Activated naive CD8-positive, alpha-beta T cell treated with anti-CD3 and anti-CD28 coated beads, Interleukin-2, amount 10 ng/mL, durations not matched to agents 7 days and 5 days (primary cell): ENCODE measurements around the gene KRTAP2-4. TPM values are rescaled to one million over a fixed set of nuclear protein-coding genes. Genes with fewer than 3 reads are reported as not detected.
"Not testable (repeated sequence)": the region's sequence is repeated elsewhere in the genome, so short reads cannot be mapped to it uniquely, and the experiment has no call there.

Experiments used
- ATAC-seq: fragments of 150-1000 bp; cut with Tn5 transposase; one replicate; pipeline ENCODE4 v1.10.0; 2021; ENCODE audit warnings: low read depth, moderate library complexity
- POLR2A ChIA-PET: fragments of 350-600 bp; sonication (Branson Sonifier 250); formaldehyde crosslinking; loops from one replicate; lab custom pipeline; 2021; ENCODE audit warnings: antibody characterized with exemption; lab: Charles Lee
- DNase-seq: peaks from one replicate; pipeline ENCODE4 v3.0.0; 2021
- H3K27ac Mint-ChIP-seq: one replicate; pipeline ENCODE4 v1.8.0; 2022; ENCODE audit warnings: mild to moderate bottlenecking, mixed read lengths
- H3K27me3 Mint-ChIP-seq: one replicate; pipeline ENCODE4 v1.8.0; 2022; ENCODE audit warnings: mild to moderate bottlenecking, moderate library complexity, mixed read lengths
- H3K36me3 Mint-ChIP-seq: one replicate; pipeline ENCODE4 v1.8.0; 2021; ENCODE audit warnings: mild to moderate bottlenecking, mixed read lengths
- H3K4me1 Mint-ChIP-seq: one replicate; pipeline ENCODE4 v1.8.0; 2021; ENCODE audit warnings: mixed read lengths
- H3K4me3 Mint-ChIP-seq: one replicate; pipeline ENCODE4 v1.8.0; 2022; ENCODE audit warnings: mild to moderate bottlenecking, moderate library complexity, mixed read lengths
- H3K9me3 Mint-ChIP-seq: one replicate; pipeline ENCODE4 v1.8.0; 2021; ENCODE audit warnings: mixed read lengths
- total RNA-seq, 2 experiments: library from RNA; stranded (reverse); gene quantifications; one replicate each; pipeline ENCODE4 v1.2.3, GENCODE V29; 2021

Gene KRTAP2-4, protein sequence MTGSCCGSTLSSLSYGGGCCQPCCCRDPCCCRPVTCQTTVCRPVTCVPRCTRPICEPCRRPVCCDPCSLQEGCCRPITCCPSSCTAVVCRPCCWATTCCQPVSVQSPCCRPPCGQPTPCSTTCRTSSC
- total RNA-seq: not detected

DNA sequence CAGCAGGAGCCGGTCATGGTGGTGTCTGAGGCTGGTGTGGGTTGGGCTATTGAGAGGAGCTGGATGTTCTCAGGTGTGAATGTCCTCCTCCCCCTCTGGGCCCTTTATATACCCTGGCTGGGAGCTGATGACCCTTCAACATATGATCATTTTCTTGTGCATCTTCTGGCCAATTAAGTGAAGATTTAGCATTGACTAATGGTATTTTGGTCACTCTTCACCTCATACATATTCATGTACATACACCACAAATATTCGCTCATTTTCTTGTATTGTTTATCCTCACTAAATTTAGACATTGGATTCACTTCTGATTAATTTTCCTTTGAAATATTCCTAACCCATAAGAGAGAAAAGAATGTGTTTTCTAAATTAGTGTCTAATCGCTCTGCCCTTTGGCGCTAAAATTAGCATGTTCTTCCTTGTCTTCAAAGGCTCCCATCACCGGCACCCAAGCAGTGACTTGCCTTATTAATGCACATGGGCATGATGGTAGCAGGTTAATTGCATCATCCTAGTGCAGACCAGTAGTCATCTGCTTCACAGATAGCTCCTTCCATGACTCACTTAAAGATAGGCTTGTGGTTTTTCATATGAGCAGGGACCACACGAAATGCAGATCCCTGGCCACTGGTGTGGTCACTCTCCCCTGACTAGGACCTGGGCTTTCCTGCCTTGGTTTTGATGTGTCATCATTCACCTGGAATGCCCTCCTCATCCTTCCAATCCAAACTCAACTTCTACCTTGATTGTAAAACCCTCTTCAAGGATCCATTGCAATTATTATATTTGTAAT lies at the start of gene KRTAP2-4:
Gene KRTAP2-4, minus strand, starts transcription at position 51 of the 796 bp plus-strand sequence. Its CDS starts 34 bp downstream, at position 17.
- Mint-ChIP-seq H3K36me3 (no peaks in the 10 kb centered on the region), H3K4me3 (no peak within 1 kb of the TSS), H3K4me1 (peaks cover 5% of the 10 kb centered on the region), H3K27me3 (peaks cover 4% of the 10 kb centered on the region), H3K9me3 (no peaks in the 10 kb centered on the region), H3K27ac (no peak within 1 kb of the TSS)
- ATAC-seq: no peak
- no peak for DNase-seq
- POLR2A ChIA-PET: no interaction called here

DNA sequence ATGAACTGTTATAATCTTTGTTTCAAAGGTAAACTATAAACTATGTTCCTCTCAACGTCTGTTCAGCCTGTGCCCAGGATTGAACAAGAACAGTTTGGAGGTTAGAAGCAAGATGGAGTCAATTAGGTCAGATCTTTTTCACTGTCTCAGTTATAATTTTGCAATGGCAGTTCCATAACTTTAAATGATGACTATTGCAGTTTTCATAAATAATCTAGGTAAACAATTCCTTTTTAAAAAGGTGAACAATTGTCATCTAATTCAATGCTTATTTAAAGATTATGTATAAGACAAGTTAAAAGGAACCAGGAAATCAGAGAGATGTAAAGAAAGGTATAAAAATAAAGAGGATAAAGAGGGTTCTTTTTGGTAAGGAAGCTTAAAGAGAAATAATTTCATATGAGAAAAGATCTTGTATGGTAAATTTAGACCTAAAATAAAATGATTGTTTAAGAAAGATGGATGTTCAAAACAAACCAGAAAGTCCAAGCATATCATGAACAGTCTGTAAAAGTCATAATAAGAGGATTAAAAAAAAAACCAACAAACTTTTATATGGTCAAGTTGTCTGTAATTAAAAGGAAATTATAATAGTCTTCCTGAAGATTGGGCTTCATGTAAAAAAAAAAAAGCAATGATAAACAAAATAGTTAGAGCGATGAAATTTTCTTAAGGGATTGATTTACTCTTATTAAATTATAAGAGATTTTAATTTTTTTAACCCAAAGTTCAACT lies 45.6 kb upstream of the KRTAP2-4 start:
- H3K27ac Mint-ChIP-seq: no peak overlapping the region
- H3K4me1 Mint-ChIP-seq: peaks cover 9% of the 10 kb centered on the region
- no peak overlapping the region for H3K4me3 Mint-ChIP-seq
- ATAC-seq (no peak), DNase-seq (no peak)
- POLR2A ChIA-PET: no interaction called here
- H3K36me3 Mint-ChIP-seq: no peaks in the 10 kb centered on the region
- peaks cover 4% of the 10 kb centered on the region for H3K27me3 Mint-ChIP-seq
- peaks cover 5% of the 10 kb centered on the region for H3K9me3 Mint-ChIP-seq

DNA sequence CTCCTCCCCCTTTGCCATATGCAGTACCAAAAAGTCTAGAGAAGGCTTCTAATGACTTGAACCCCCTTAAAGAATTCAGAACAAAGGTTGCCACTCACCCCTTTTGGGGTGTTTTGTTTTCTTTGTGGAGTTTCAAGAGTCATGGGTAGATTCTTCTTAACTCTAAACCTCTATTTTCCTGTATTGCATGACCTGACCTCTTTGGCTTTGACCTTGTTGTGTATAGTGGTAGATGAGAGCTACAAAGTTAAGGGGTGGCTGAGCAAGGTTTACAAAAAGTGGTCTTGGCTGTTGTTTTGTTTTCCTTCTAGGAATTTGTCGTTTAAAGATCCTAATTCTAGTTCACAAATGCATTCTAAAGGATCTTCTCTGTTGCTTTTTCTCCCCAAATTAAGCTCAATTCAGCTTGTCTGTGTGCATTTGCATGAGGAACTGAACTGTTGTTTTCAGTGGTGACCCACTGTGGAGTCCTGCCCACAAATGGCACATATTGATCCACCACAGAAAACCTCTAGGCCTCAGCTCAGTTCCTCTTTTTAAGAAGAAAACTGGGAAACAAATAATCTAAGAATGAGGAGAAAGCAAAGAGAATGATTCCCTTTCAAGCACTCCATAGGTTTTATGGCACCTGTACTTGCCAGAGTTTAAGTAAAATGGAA lies 43.2 kb upstream of the KRTAP2-4 start:
- not testable (repeated sequence) for H3K36me3 Mint-ChIP-seq, H3K27me3 Mint-ChIP-seq, H3K4me3 Mint-ChIP-seq

DNA sequence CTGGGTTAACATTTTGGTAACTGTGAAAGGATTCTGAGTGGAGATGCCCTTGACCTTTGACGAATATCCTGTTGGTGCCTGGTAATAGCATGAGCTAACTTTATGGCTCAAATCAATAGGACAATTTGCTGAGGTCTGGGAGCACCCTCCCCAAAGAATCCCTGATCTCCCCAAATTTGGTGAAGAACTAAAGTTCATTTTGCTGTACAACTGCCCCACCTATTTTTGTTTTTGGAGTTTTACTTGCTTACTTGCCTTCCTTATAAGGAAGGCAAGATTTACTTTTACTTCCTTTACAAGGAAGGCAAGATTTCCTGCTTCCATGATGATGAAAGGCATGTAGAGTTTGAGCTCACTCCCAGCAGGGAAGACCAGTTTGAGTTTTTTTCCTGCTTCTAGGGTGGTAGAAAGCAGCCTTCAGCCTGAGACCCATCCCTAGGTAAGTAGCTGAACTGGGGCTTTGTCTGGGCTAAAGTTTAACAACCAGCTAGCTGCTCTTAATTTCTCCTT lies 42.3 kb upstream of the KRTAP2-4 start:
- POLR2A ChIA-PET: no interaction called here
- no peak for ATAC-seq
- H3K4me3 Mint-ChIP-seq: no peak overlapping the region

More for the DNA sequence above, 43.2 kb upstream of the KRTAP2-4 start:
- H3K9me3 Mint-ChIP-seq, ATAC-seq, POLR2A ChIA-PET, H3K27ac Mint-ChIP-seq, DNase-seq, H3K4me1 Mint-ChIP-seq: not testable (repeated sequence)

DNA sequence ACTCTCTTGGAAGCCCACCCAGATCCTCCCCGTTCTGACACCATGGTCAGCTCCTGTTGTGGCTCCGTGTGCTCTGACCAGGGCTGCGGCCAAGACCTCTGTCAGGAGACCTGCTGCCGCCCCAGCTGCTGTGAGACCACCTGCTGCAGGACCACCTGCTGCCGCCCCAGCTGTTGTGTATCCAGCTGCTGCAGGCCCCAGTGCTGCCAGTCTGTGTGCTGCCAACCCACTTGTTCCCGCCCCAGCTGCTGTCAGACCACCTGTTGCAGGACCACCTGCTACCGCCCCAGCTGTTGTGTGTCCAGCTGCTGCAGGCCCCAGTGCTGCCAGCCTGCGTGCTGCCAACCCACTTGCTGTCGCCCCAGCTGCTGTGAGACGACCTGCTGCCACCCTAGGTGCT lies 39.7 kb upstream of the KRTAP2-4 start, which contains the start of gene KRTAP4-9:
Gene KRTAP4-9, plus strand, starts transcription at position 43 of the 400 bp plus-strand sequence. Its CDS starts 0 bp downstream, at position 43.
- ATAC-seq, H3K36me3 Mint-ChIP-seq, H3K27me3 Mint-ChIP-seq, H3K27ac Mint-ChIP-seq, DNase-seq, H3K4me3 Mint-ChIP-seq, H3K4me1 Mint-ChIP-seq, POLR2A ChIA-PET, H3K9me3 Mint-ChIP-seq: not testable (repeated sequence)

More for the DNA sequence above, 42.3 kb upstream of the KRTAP2-4 start:
- H3K36me3 Mint-ChIP-seq: no peaks in the 10 kb centered on the region
- no peak overlapping the region for H3K27ac Mint-ChIP-seq
- H3K27me3 Mint-ChIP-seq: peaks cover 2% of the 10 kb centered on the region
- H3K4me1 Mint-ChIP-seq: peaks cover 9% of the 10 kb centered on the region
- DNase-seq: no peak
- peaks cover 5% of the 10 kb centered on the region for H3K9me3 Mint-ChIP-seq

DNA sequence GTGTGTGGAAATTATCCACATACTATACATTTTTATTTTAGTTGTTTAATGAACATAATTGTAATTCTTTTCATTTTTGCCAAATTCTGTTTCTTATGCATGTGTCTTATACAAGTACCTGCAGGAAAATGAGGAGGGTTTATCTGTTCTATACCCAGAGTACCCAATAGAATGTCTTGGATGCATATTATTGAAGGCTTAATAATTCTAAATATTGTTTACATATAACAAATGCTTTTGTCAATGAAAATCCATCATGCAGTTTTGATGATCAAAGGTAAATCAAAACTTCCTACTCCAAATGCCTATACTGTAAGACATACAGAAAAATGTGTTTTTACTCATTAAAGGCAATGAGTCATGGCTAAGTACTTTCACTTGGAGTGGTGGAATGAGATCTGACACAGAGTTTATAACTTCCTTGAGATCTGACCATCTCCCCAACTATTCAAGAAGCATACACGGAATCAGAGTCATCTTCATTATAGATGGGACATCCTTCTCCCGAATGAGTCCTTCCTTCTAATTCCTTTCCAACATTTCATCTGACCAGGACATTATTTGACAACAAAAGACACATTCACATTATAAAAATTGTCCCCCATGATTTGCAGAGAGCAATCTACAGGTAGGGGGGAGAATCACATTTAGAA lies 38.8 kb upstream of the KRTAP2-4 start:
- H3K9me3 Mint-ChIP-seq, H3K4me3 Mint-ChIP-seq, H3K27me3 Mint-ChIP-seq, POLR2A ChIA-PET, H3K36me3 Mint-ChIP-seq, DNase-seq, ATAC-seq, H3K27ac Mint-ChIP-seq: not testable (repeated sequence)
- H3K4me1 Mint-ChIP-seq: peaks cover 11% of the 10 kb centered on the region

DNA sequence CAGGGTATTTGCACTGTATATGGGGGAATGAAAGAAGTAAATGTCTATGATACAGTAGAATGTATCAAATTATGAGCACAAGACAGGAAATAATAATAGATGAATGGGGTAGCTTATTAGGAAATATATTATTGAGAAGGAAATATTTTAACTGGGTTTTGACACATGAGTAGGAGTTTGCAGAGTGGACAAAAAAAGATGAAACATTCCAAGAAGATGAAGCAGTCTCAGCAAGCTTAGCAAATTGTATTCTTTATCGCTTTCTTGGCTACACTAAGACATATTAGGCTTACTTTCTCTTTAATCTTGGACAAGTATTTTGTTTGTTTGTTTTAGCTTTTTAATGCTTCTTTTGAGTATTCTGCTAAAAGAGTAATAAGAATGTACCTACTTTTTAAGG lies 38.2 kb upstream of the KRTAP2-4 start:
- POLR2A ChIA-PET: no interaction called here
- Mint-ChIP-seq H3K27me3 (peaks cover 2% of the 10 kb centered on the region), H3K4me3 (no peak overlapping the region), H3K27ac (no peak overlapping the region), H3K4me1 (peaks cover 10% of the 10 kb centered on the region), H3K9me3 (peaks cover 5% of the 10 kb centered on the region), H3K36me3 (no peaks in the 10 kb centered on the region)
- DNase-seq (no peak), ATAC-seq (no peak)

DNA sequence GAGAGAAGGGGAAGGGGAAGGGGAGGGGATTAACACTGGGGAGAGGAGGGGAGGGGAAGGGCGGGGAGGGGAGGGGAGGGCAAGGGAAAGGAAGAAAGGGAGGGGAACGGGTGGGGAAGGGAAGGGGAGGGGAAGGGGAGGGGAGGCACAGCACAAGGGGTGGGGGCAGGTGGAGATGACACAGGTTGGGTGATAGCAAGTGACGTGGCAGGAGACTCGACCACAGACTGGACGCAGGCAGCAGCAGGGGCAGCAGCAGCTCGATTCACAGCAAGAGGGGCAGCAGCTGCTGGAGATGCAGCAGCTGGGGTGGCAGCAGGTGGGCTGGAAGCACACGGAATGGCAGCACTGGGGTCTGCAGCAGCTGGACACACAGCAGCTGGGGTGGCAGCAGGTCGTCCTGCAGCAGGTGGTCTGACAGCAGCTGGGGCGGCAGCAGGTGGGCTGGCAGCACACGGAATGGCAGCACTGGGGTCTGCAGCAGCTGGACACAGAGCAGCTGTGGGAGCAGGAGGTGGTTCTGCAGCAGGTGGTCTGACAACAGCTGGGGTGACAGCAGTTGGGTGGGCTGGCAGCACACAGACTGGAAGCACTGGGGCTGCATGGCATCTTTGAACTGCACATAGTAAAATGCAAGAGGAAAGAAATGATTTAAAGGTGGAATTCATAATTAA lies 36.0 kb upstream of the KRTAP2-4 start, which contains the start of gene KRTAP4-16:
Gene KRTAP4-16, minus strand, starts transcription at position 624 of the 674 bp plus-strand sequence. Its CDS starts 0 bp downstream, at position 624.
- H3K36me3 Mint-ChIP-seq: no peaks in the 10 kb centered on the region
- H3K9me3 Mint-ChIP-seq: no peaks in the 10 kb centered on the region
- peaks cover 8% of the 10 kb centered on the region for H3K27me3 Mint-ChIP-seq
- DNase-seq (no peak), ATAC-seq (no peak)
- no peak within 1 kb of the TSS for H3K27ac Mint-ChIP-seq
- no peak within 1 kb of the TSS for H3K4me3 Mint-ChIP-seq
- POLR2A ChIA-PET: no interaction called here
- H3K4me1 Mint-ChIP-seq: peaks cover 1% of the 10 kb centered on the region

DNA sequence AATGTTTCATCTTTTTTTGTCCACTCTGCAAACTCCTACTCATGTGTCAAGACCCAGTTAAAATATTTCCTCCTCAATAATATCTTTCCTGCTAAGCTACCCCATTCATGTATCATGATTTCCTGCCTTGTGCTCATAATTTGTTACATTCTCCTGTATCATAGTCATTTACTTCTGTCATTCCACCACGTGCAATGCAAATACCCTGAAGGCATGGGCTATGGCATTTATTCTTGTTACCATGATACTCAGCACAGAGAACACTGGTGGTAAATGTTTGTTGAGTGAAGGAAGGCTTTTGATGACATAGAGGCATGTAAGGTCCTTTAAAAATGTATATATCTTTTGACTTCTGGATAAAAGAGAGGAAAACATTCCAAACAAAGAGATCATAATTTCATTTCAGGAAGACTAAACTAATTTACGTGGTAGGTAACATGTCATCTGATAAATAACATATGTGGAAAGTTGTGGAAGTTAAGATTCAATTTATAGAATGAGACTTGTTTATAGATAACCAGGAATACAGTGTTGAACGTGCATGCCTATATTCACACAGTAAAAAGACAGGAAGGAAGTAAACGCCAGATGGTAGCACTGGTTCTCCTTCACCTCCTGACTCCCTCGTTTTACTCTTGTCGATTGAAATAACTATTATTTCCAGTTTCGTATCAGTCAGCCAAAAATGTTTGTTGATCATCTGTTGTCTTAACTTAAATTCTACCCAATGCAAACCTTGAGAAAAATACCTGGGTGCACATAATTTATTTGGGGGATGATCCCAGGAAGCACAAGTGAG lies 34.2 kb upstream of the KRTAP2-4 start:
- DNase-seq, H3K4me3 Mint-ChIP-seq, H3K27ac Mint-ChIP-seq, H3K9me3 Mint-ChIP-seq, H3K4me1 Mint-ChIP-seq, POLR2A ChIA-PET, H3K36me3 Mint-ChIP-seq, ATAC-seq: not testable (repeated sequence)
- H3K27me3 Mint-ChIP-seq: peaks cover 13% of the 10 kb centered on the region

DNA sequence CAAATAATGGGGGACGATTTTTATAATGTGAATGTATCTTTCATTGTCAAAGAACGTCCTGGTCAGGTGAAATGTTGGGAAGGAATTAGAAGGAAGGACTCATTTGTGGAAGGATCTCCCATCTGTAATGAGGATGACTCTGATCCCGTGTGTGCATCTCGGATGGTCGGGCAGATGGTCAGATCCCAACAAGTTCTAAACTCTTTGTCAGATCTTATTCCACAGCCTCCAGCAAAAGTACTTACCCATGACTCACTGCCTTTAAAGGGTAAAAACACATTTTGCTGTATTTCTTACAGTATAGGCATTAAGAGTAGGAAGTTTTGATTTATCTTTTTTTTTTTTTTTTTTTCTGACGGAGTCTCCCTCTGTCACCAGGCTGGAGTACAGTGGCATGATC lies 32.8 kb upstream of the KRTAP2-4 start:
- ATAC-seq: no peak
- Mint-ChIP-seq H3K4me3 (no peak overlapping the region), H3K4me1 (peaks cover 1% of the 10 kb centered on the region), H3K9me3 (no peaks in the 10 kb centered on the region), H3K27me3 (peaks cover 13% of the 10 kb centered on the region), H3K27ac (no peak overlapping the region), H3K36me3 (no peaks in the 10 kb centered on the region)
- POLR2A ChIA-PET: no interaction called here
- no peak for DNase-seq

DNA sequence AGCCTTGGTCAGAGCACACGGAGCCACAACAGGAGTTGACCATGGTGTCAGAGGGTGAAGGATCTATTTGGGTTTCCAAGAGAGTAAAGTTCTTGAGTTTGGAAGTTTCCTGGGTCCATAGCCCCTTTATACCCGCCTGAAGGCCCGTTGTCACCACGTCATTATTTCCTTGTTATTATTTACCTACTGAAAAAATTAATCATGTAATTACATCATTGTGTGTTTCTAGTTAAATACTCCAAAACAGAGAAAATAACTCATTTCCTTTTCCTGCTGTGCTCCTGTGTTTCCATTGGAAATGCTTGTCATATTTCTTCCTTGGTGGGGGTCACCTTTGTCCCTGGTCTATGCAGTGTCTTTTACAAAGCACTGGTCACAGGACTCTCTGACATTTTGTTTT lies 32.4 kb upstream of the KRTAP2-4 start, which contains the start of gene KRTAP4-8:
Gene KRTAP4-8, minus strand, starts transcription at position 101 of the 400 bp plus-strand sequence. Its CDS starts 58 bp downstream, at position 43.
- Mint-ChIP-seq H3K9me3 (no peaks in the 10 kb centered on the region), H3K4me3 (no peak within 1 kb of the TSS), H3K36me3 (no peaks in the 10 kb centered on the region), H3K27ac (no peak within 1 kb of the TSS), H3K27me3 (peaks cover 13% of the 10 kb centered on the region), H3K4me1 (peaks cover 1% of the 10 kb centered on the region)
- no peak for ATAC-seq
- no peak for DNase-seq
- POLR2A ChIA-PET: no interaction called here
